H1 (cell line): ENCODE results near the gene MTFP1. TPM values are rescaled to one million over a fixed set of nuclear protein-coding genes. Genes with fewer than 3 reads are reported as not detected.

ENCODE experiments used
- EZH2 ChIP-seq: fragments of 200-600 bp; sonication (generic); IDR thresholded peaks from 2 replicates; pipeline ENCODE4 v1.7.1; 2012; ENCODE audit warnings: low read depth, mild to moderate bottlenecking, moderate library complexity, low read length, inconsistent platforms; ENCODE audit not compliant: severe bottlenecking
- NANOG ChIP-seq: IDR thresholded peaks from 2 replicates; pipeline ENCODE4 v1.6.1; 2011; ENCODE audit warnings: low read length, low read depth, mild to moderate bottlenecking, inconsistent platforms; ENCODE audit not compliant: insufficient read depth, poor library complexity, severe bottlenecking
- RXRA ChIP-seq: IDR thresholded peaks from 2 replicates; pipeline ENCODE4 v1.6.1; 2011; ENCODE audit warnings: low read depth, mild to moderate bottlenecking, low read length, moderate library complexity; ENCODE audit not compliant: insufficient read depth
- TBP ChIP-seq: IDR thresholded peaks from 2 replicates; pipeline ENCODE4 v1.6.1; 2011; ENCODE audit warnings: low read depth, low read length, improper control_type of control experiment
- polyA plus RNA-seq, 7 experiments: library from polyadenylated mRNA; depleted of rRNA in 3 of 7; stranded (reverse) in 5 of 7; unstranded in 2 of 7; fragments of >200 nt in 5 of 7; fragments of 200-250 nt in 2 of 7; gene quantifications; 1 replicate in 5 of 7; 2 replicates in 1 of 7; 4 replicates in 1 of 7; pipeline versions ENCODE4 v1.2.1 to v1.2.3, GENCODE V29; 2011 to 2013; ENCODE audit warnings: missing spikeins in 2 of 7, mixed read lengths in 2 of 7
- total RNA-seq: library from RNA; stranded (reverse); fragmentation: NEBNext Ultra II Directional; extraction: Animal tissue kit (Norgen Biotek cat#: 25700); gene quantifications from 2 replicates; pipeline ENCODE4 v1.2.1, GENCODE V29; 2021
- TF ChIP-seq, protein P1 (sequence below): fragments of 300-600 bp; sonication (generic); IDR thresholded peaks from 2 replicates; pipeline ENCODE4 v1.7.1; 2012; ENCODE audit warnings: low read length, moderate library complexity, mild to moderate bottlenecking, inconsistent platforms; ENCODE audit not compliant: insufficient replicate concordance
- TF ChIP-seq, protein P2 (sequence below): IDR thresholded peaks from 2 replicates; pipeline ENCODE4 v1.6.1; 2012; ENCODE audit warnings: inconsistent platforms

Gene MTFP1
- total and polyA plus RNA-seq, 2 of the 8 experiments (the other 6 are each of a cell fraction or from before 2014, with no cell fraction given) = 59.8 to 98.8 TPM

- TF ChIP-seq, protein P1, sequence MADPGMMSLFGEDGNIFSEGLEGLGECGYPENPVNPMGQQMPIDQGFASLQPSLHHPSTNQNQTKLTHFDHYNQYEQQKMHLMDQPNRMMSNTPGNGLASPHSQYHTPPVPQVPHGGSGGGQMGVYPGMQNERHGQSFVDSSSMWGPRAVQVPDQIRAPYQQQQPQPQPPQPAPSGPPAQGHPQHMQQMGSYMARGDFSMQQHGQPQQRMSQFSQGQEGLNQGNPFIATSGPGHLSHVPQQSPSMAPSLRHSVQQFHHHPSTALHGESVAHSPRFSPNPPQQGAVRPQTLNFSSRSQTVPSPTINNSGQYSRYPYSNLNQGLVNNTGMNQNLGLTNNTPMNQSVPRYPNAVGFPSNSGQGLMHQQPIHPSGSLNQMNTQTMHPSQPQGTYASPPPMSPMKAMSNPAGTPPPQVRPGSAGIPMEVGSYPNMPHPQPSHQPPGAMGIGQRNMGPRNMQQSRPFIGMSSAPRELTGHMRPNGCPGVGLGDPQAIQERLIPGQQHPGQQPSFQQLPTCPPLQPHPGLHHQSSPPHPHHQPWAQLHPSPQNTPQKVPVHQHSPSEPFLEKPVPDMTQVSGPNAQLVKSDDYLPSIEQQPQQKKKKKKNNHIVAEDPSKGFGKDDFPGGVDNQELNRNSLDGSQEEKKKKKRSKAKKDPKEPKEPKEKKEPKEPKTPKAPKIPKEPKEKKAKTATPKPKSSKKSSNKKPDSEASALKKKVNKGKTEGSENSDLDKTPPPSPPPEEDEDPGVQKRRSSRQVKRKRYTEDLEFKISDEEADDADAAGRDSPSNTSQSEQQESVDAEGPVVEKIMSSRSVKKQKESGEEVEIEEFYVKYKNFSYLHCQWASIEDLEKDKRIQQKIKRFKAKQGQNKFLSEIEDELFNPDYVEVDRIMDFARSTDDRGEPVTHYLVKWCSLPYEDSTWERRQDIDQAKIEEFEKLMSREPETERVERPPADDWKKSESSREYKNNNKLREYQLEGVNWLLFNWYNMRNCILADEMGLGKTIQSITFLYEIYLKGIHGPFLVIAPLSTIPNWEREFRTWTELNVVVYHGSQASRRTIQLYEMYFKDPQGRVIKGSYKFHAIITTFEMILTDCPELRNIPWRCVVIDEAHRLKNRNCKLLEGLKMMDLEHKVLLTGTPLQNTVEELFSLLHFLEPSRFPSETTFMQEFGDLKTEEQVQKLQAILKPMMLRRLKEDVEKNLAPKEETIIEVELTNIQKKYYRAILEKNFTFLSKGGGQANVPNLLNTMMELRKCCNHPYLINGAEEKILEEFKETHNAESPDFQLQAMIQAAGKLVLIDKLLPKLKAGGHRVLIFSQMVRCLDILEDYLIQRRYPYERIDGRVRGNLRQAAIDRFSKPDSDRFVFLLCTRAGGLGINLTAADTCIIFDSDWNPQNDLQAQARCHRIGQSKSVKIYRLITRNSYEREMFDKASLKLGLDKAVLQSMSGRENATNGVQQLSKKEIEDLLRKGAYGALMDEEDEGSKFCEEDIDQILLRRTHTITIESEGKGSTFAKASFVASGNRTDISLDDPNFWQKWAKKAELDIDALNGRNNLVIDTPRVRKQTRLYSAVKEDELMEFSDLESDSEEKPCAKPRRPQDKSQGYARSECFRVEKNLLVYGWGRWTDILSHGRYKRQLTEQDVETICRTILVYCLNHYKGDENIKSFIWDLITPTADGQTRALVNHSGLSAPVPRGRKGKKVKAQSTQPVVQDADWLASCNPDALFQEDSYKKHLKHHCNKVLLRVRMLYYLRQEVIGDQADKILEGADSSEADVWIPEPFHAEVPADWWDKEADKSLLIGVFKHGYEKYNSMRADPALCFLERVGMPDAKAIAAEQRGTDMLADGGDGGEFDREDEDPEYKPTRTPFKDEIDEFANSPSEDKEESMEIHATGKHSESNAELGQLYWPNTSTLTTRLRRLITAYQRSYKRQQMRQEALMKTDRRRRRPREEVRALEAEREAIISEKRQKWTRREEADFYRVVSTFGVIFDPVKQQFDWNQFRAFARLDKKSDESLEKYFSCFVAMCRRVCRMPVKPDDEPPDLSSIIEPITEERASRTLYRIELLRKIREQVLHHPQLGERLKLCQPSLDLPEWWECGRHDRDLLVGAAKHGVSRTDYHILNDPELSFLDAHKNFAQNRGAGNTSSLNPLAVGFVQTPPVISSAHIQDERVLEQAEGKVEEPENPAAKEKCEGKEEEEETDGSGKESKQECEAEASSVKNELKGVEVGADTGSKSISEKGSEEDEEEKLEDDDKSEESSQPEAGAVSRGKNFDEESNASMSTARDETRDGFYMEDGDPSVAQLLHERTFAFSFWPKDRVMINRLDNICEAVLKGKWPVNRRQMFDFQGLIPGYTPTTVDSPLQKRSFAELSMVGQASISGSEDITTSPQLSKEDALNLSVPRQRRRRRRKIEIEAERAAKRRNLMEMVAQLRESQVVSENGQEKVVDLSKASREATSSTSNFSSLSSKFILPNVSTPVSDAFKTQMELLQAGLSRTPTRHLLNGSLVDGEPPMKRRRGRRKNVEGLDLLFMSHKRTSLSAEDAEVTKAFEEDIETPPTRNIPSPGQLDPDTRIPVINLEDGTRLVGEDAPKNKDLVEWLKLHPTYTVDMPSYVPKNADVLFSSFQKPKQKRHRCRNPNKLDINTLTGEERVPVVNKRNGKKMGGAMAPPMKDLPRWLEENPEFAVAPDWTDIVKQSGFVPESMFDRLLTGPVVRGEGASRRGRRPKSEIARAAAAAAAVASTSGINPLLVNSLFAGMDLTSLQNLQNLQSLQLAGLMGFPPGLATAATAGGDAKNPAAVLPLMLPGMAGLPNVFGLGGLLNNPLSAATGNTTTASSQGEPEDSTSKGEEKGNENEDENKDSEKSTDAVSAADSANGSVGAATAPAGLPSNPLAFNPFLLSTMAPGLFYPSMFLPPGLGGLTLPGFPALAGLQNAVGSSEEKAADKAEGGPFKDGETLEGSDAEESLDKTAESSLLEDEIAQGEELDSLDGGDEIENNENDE = no peak
- no peak for TF ChIP-seq NANOG
- no peak for TF ChIP-seq TBP
- TF ChIP-seq RXRA = no peak
- TF ChIP-seq, protein P2, sequence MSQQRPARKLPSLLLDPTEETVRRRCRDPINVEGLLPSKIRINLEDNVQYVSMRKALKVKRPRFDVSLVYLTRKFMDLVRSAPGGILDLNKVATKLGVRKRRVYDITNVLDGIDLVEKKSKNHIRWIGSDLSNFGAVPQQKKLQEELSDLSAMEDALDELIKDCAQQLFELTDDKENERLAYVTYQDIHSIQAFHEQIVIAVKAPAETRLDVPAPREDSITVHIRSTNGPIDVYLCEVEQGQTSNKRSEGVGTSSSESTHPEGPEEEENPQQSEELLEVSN = no peak
- no peak for TF ChIP-seq EZH2
- TF ChIP-seq, all 59 proteins: peak for 0
These were observed 29.7 kb downstream of the MTFP1 start (continued) for GRCh38 chr22:30455075-30455840.
